Effector memory CD8-positive, alpha-beta T cell (primary cell): ENCODE data around the gene EXOSC5.
A peak's percentile ranks its signal among the peaks of the same experiment; 100 is the strongest.

Experiments used
- ATAC-seq: fragments of 150-1000 bp; cut with Tn5 transposase; replicated peaks from 2 replicates; pipeline ENCODE4 v1.10.0; 2021; ENCODE audit warnings: mild to moderate bottlenecking, moderate library complexity
- DNase-seq, 3 experiments: peaks; one replicate each; pipeline ENCODE4 v3.0.0; 2021
- H3K27ac Mint-ChIP-seq, 2 donors: one replicate each; pipeline ENCODE4 v1.8.0; 2022; ENCODE audit warnings: mild to moderate bottlenecking in 2 of 2, mixed read lengths in 2 of 2, moderate library complexity in 2 of 2
- H3K27me3 Mint-ChIP-seq, 2 donors: one replicate each; pipeline ENCODE4 v1.8.0; 2022; ENCODE audit warnings: mixed read lengths in 2 of 2
- H3K36me3 Mint-ChIP-seq: one replicate; pipeline ENCODE4 v1.8.0; 2022; ENCODE audit warnings: mild to moderate bottlenecking, moderate library complexity, mixed read lengths; ENCODE audit not compliant: insufficient read depth
- H3K4me1 Mint-ChIP-seq, 2 donors: one replicate each; pipeline ENCODE4 v1.8.0; 2022; ENCODE audit warnings: low read depth in 2 of 2, mixed read lengths in 2 of 2
- H3K4me3 Mint-ChIP-seq, 2 donors: one replicate each; pipeline ENCODE4 v1.8.0; 2022; ENCODE audit warnings: mild to moderate bottlenecking in 2 of 2, mixed read lengths in 2 of 2, moderate library complexity in 2 of 2
- H3K9me3 Mint-ChIP-seq, 2 donors: one replicate each; pipeline ENCODE4 v1.8.0; 2022; ENCODE audit warnings: mixed read lengths in 2 of 2

Gene EXOSC5

DNA sequence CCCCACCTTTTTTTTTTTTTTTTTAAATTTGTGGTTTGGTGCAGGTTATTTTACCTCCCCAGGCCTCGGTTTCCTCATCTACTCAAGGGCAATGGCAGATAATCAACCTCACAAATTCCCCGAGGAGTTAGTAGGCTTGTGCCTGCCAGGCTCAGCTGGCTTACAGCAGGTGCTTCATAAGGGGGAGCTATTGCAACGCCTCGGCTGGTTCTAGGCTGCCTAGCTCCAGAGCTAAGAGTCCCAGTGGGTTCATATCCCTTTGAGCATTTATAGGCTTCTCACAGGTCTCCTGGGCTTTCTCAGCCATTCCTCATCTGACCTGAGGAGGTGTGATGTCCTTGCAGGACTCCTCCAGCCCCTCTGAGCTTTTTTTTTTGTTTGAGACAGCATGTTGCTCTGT, 11.1 kb upstream of the EXOSC5 start:
- Mint-ChIP-seq H3K27me3 (no peaks in the 10 kb centered on the region), H3K27ac (no peak overlapping the region), H3K9me3 (no peaks in the 10 kb centered on the region), H3K4me1 (peaks cover 21 to 24% of the 10 kb centered on the region in 2 donors), H3K4me3 (no peak overlapping the region), H3K36me3 (peaks cover 10% of the 10 kb centered on the region)
- DNase-seq (no peak), ATAC-seq (no peak)

- H3K27me3 Mint-ChIP-seq, result no peaks in the 10 kb centered on the region
- H3K36me3 Mint-ChIP-seq, result peaks cover 7% of the 10 kb centered on the region
- H3K4me3 Mint-ChIP-seq, result no peak overlapping the region
- ATAC-seq (no peak), DNase-seq (no peak)
- H3K9me3 Mint-ChIP-seq, result no peaks in the 10 kb centered on the region
- peak overlapping the region in 1 of 2 donors; percentile 8 for H3K27ac Mint-ChIP-seq
- H3K4me1 Mint-ChIP-seq, result peaks cover 21 to 24% of the 10 kb centered on the region in 2 donors
Observed at GRCh38 chr19:41407271-41407670, 10.1 kb upstream of the EXOSC5 start.

GRCh38 chr19:41405776-41406175, 8.6 kb upstream of the EXOSC5 start:
- no peaks in the 10 kb centered on the region for H3K27me3 Mint-ChIP-seq
- no peak overlapping the region for H3K4me3 Mint-ChIP-seq
- peaks cover 9% of the 10 kb centered on the region for H3K36me3 Mint-ChIP-seq

DNA sequence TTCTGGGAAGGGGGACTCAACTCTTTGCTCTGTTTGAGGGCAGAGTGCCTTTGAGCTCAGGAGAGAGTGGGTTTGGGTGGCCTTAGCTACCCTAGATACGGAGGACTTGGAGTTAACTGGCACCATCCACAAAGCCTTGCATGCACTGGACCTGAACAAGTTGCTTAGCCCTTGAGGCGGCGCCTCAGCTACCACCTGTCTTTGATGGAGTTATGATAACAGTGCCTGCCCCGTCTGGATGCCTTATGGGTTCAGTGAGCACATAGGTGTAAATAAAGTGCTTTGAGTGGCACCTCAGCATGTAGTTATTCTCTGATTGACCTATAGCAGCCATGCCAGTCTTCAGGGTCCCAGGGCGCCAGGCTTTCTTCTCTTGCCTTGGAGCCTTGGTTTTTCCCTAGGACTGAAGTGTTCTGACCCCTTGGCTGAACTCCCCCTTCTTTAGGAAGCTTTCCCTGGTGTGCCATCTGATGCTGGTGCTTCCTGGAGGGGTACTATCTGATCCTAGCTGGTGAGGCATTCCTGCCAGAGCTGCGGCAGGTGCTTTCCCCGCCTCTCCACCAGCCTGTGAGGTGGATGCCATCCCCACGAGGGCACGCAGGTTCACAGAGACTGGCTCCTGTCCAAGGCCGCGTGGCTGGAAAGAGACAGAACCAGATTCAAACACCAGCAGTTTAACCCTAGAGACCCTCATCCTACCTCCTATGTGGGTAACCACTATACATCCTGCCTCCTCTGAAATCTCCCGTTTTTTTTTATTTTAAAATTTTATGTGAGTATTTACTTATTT, 6.2 kb upstream of the EXOSC5 start:
- no peak for DNase-seq
- peak overlapping the region in 1 of 2 donors; percentile 8 for H3K27ac Mint-ChIP-seq
- no peaks in the 10 kb centered on the region for H3K9me3 Mint-ChIP-seq
- no peaks in the 10 kb centered on the region for H3K27me3 Mint-ChIP-seq
- peaks cover 20 to 34% of the 10 kb centered on the region in 2 donors for H3K4me1 Mint-ChIP-seq
- peaks cover 7% of the 10 kb centered on the region for H3K36me3 Mint-ChIP-seq
- ATAC-seq, result no peak
- no peak overlapping the region for H3K4me3 Mint-ChIP-seq

More at GRCh38 chr19:41405776-41406175, 8.6 kb upstream of the EXOSC5 start:
- Mint-ChIP-seq H3K9me3 (no peaks in the 10 kb centered on the region), H3K4me1 (peaks cover 25 to 32% of the 10 kb centered on the region in 2 donors), H3K27ac (no peak overlapping the region)
- DNase-seq, result no peak
- ATAC-seq, result no peak

DNA sequence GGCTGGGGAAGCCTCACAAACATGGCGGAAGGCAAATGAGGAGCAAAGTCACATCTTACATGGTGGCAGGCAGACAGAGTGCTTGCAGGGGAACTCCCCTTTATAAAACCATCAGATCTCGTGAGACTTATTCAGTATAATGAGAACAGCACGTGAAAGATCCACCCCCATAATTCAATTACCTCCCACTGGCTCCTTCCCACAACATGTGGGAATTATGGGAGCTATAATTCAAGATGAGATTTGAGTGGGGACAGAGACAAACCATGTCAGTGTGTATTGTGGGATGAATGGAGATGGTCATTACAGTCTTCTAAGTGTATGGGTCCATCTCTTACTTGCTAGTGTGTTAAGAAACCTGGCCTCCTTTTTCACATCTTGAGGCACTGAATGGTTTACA, 4.9 kb upstream of the EXOSC5 start:
- Mint-ChIP-seq H3K27me3 (no peaks in the 10 kb centered on the region), H3K9me3 (no peaks in the 10 kb centered on the region), H3K27ac (no peak overlapping the region), H3K4me3 (no peak overlapping the region), H3K4me1 (peaks cover 29 to 40% of the 10 kb centered on the region in 2 donors), H3K36me3 (peaks cover 15% of the 10 kb centered on the region)
- ATAC-seq (no peak), DNase-seq (no peak)

GRCh38 chr19:41401483-41401882, 4.3 kb upstream of the EXOSC5 start:
- Mint-ChIP-seq H3K4me1 (peaks cover 32 to 37% of the 10 kb centered on the region in 2 donors), H3K36me3 (peaks cover 16% of the 10 kb centered on the region), H3K27ac (no peak overlapping the region), H3K4me3 (no peak overlapping the region), H3K27me3 (no peaks in the 10 kb centered on the region), H3K9me3 (no peaks in the 10 kb centered on the region)
- no peak for ATAC-seq
- no peak for DNase-seq

DNA sequence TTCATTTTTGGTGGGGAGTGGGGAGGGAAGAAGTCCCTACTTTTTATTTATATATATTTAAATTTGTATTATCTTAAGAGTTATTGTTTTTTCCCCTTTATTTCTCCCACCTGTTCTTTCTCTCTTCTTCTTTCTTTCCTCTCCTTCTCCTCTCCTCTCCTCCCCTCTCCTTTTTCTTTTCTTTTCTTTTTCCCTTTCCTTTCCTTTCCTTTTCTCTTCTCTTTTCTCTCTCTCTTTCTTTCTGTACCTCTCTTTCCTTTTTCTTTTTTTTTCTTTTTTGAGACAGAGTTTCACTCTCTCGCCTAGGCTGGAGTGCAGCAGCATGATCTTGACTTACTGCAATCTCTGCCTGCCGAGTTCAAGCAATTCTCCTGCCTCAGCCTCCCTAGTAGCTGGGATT, 2.4 kb upstream of the EXOSC5 start:
- Mint-ChIP-seq H3K9me3 (no peaks in the 10 kb centered on the region), H3K36me3 (peaks cover 21% of the 10 kb centered on the region), H3K27ac (peak overlapping the region; percentile 83 to 100), H3K4me1 (peaks cover 41 to 48% of the 10 kb centered on the region in 2 donors), H3K27me3 (no peaks in the 10 kb centered on the region), H3K4me3 (peak overlapping the region; percentile 98 to 100)
- DNase-seq (no peak), ATAC-seq (no peak)

DNA sequence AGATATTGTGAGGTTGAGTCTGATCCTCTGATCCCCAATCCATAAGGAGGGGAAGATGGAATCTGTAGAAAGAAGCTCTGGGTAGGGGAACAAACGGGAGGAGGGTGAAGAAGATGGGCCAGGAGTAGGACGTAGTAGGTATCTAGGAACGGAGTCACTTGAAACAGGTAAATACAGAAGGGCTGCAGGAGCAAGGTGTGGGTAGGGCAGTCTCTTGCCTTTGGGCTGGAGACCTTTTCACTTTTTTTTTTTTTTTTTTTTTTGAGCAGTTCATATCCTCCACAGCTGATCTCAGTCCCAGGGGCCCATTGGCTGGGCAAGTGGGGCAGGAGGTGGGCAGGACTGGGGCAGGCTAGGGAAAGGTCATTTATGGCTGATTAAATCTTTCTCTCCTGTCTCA, 1.9 kb upstream of the EXOSC5 start:
- peaks cover 23% of the 10 kb centered on the region for H3K36me3 Mint-ChIP-seq
- DNase-seq, result no peak
- H3K27me3 Mint-ChIP-seq, result no peaks in the 10 kb centered on the region
- H3K4me3 Mint-ChIP-seq, result peak overlapping the region; percentile 98 to 100
- peaks cover 41 to 48% of the 10 kb centered on the region in 2 donors for H3K4me1 Mint-ChIP-seq
- H3K27ac Mint-ChIP-seq, result peak overlapping the region; percentile 83 to 100
- ATAC-seq, result no peak
- no peaks in the 10 kb centered on the region for H3K9me3 Mint-ChIP-seq

- H3K4me3 Mint-ChIP-seq, result peak overlapping the region; percentile 98 to 100
- peak overlapping the region; percentile 100 for H3K27ac Mint-ChIP-seq
- no peaks in the 10 kb centered on the region for H3K9me3 Mint-ChIP-seq
- H3K27me3 Mint-ChIP-seq, result no peaks in the 10 kb centered on the region
- DNase-seq, result no peak
- peaks cover 42 to 47% of the 10 kb centered on the region in 2 donors for H3K4me1 Mint-ChIP-seq
- no peak for ATAC-seq
- H3K36me3 Mint-ChIP-seq, result peaks cover 20% of the 10 kb centered on the region
Observed at GRCh38 chr19:41398598-41398997, 1.4 kb upstream of the EXOSC5 start.

DNA sequence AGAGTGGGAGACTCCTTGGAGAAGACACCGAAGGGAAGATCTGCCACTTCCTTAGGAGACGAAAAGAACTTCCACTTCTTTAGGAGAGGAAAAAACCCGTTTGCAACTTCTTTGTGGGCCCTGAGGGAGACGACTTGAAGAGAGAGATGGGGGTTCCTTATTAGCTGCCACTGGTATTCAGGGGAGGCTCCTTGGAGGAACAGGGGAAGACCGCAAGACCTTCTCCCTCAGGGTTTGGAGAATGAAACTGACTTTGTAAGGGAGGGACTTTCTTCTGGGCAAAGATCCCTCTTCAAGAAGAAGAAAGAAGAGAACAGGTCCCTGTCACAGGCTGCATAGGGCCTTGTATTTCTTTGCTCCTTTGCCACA, 875 bp upstream of the EXOSC5 start:
- H3K4me1 Mint-ChIP-seq, result peaks cover 40 to 45% of the 10 kb centered on the region in 2 donors
- no peaks in the 10 kb centered on the region for H3K27me3 Mint-ChIP-seq
- no peak for ATAC-seq
- H3K27ac Mint-ChIP-seq, result peak overlapping the region; percentile 100
- H3K4me3 Mint-ChIP-seq, result peak overlapping the region; percentile 98 to 100
- no peak for DNase-seq
- H3K9me3 Mint-ChIP-seq, result no peaks in the 10 kb centered on the region
- H3K36me3 Mint-ChIP-seq, result peaks cover 20% of the 10 kb centered on the region

DNA sequence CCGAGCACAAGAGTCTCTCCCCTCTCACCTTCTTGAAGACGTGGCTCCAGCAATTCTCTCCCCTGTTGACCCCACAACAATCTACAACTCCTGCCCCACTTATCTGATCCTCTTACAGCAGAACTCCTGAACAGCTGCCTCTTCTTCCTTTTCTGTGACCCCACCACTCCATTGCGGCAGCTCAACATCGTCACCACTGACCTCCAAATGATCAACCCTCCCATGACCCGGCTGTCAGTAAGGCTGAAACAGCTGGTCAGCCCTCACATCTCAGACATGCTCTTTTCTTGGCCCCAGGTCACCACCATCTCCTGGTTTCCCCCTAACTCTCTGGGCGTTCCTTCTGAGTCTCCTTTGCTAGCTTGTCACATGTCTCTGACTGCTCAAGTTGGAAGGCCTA, 1.8 kb downstream of the EXOSC5 start:
- Mint-ChIP-seq H3K4me3 (peak overlapping the region; percentile 4 to 100), H3K9me3 (no peaks in the 10 kb centered on the region), H3K36me3 (peaks cover 31% of the 10 kb centered on the region), H3K4me1 (peaks cover 35 to 37% of the 10 kb centered on the region in 2 donors), H3K27ac (peak overlapping the region; percentile 5 to 100), H3K27me3 (no peaks in the 10 kb centered on the region)
- ATAC-seq, result no peak
- no peak for DNase-seq

- Mint-ChIP-seq H3K4me3 (no peak overlapping the region), H3K36me3 (peaks cover 37% of the 10 kb centered on the region), H3K27me3 (no peaks in the 10 kb centered on the region), H3K27ac (peak overlapping the region in 1 of 2 donors; percentile 59), H3K9me3 (no peaks in the 10 kb centered on the region), H3K4me1 (peaks cover 17 to 22% of the 10 kb centered on the region in 2 donors)
- DNase-seq (no peak), ATAC-seq (no peak)
Observed at GRCh38 chr19:41392775-41393174, 4.4 kb downstream of the EXOSC5 start.

DNA sequence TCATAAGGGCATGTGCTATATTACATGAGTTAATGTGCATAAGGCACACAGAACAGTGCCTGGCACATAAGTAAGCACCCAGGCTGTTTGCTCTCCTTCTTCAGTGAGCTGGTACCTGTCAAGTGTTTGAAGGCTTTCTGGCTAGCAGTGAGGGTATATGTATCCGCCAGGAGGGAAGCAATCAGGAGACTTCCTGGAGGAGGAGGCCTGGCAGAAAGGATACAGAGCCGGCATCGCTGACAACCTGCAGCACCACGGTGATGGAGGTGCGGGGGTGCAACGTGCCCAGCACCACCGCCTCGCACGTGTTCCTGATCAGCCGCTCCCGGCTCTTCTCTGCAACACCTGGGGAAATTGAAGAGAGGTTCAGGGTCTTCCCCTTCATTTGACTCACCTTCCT, 5.5 kb downstream of the EXOSC5 start:
- Mint-ChIP-seq H3K27ac (no peak overlapping the region), H3K4me1 (peaks cover 12% of the 10 kb centered on the region in 2 donors), H3K36me3 (peaks cover 32% of the 10 kb centered on the region), H3K4me3 (no peak overlapping the region), H3K9me3 (no peaks in the 10 kb centered on the region), H3K27me3 (no peaks in the 10 kb centered on the region)
- ATAC-seq (no peak), DNase-seq (no peak)

GRCh38 chr19:41386442-41386841, 10.7 kb downstream of the EXOSC5 start:
- peaks cover 20% of the 10 kb centered on the region for H3K36me3 Mint-ChIP-seq
- ATAC-seq, result no peak
- no peak overlapping the region for H3K4me3 Mint-ChIP-seq
- H3K9me3 Mint-ChIP-seq, result no peaks in the 10 kb centered on the region
- H3K4me1 Mint-ChIP-seq, result no peaks in the 10 kb centered on the region
- DNase-seq, result no peak
- H3K27me3 Mint-ChIP-seq, result no peaks in the 10 kb centered on the region
- H3K27ac Mint-ChIP-seq, result peak overlapping the region in 1 of 2 donors; percentile 88
